Adrenal gland (tissue), 5 donors: Measurements from ENCODE around the gene DGKG.

ENCODE experiments used
- CTCF ChIP-seq, 6 experiments: fragments of 450-650 bp in 4 of 6; fragments of 200-600 bp in 2 of 6; sonication (generic) in 1 of 6; IDR thresholded peaks; 1 replicate in 5 of 6; 2 replicates in 1 of 6; pipeline versions ENCODE4 v1.5.1 to v1.8.0; 2016 to 2021; ENCODE audit warnings: antibody characterized with exemption in 6 of 6, mild to moderate bottlenecking in 2 of 6, moderate library complexity in 1 of 6
- POLR2A ChIP-seq, 2 donors: fragments of 450-650 bp; IDR thresholded peaks; one replicate each; pipeline ENCODE4 v1.6.1; 2017; ENCODE audit warnings: antibody characterized with exemption in 2 of 2, mild to moderate bottlenecking in 2 of 2, moderate library complexity in 1 of 2
- donor health status: DM: no; HTN: no; CAD: no.

- TF ChIP-seq CTCF (IDR thresholded peaks at IDR 0.05) (no peak), POLR2A (IDR thresholded peaks at IDR 0.05) (no peak)
Observed at GRCh38 chr3:186318135-186318534, 43.9 kb downstream of the DGKG start.
